A549 (cell line): ENCODE data around the gene HK1. TPM values are rescaled to one million over a fixed set of nuclear protein-coding genes. Genes with fewer than 3 reads are reported as not detected.

Experiments used
- ATAC-seq, 2 experiments: fragments of 200-7000 bp in 1 of 2; fragments of >200 bp in 1 of 2; cut with Nextera tagmentation in 1 of 2; cut with Tn5 transposase in 1 of 2; 3 replicates each; pipeline versions ENCODE4 v1.8.0 to v1.9.1; 2018 to 2020; ENCODE audit warnings: mild to moderate bottlenecking in 1 of 2, moderate library complexity in 1 of 2
- CTCF ChIA-PET: fragments of 300-600 bp; sonication (Branson Sonifier 250); formaldehyde crosslinking; extraction: SDS; loops from one replicate; lab custom pipeline; 2021; ENCODE audit warnings: antibody characterized with exemption, inconsistent platforms; lab: Yijun Ruan, JAX
- POLR2A ChIA-PET: fragments of 350-600 bp; formaldehyde crosslinking; extraction: SDS; loops from one replicate; lab custom pipeline; 2021; ENCODE audit warnings: antibody characterized with exemption, inconsistent platforms; lab: Yijun Ruan, JAX
- DNase-seq, 2 experiments: peaks; one replicate each; pipeline versions ENCODE4 v3.0.0 to v3.0.0-alpha.2; 2011 to 2016; ENCODE audit warnings: low read depth in 1 of 2, low spot score in 1 of 2
- FAIRE-seq: peaks from 2 replicates; lab custom pipeline; 2011; peaks lifted over from hg19 to GRCh38; lab: Jason Lieb, UNC
- H3K27ac ChIP-seq, 2 experiments: fragments of >200 bp; sonication (Bioruptor Twin); formaldehyde crosslinking; 3 replicates each; pipeline ENCODE4 v1.5.1; 2016 to 2017
- H3K4me1 ChIP-seq: fragments of >200 bp; sonication (Bioruptor Twin); formaldehyde crosslinking; 3 replicates; pipeline ENCODE4 v1.6.1; 2016
- H3K4me2 ChIP-seq: fragments of >200 bp; sonication (Bioruptor Twin); formaldehyde crosslinking; 3 replicates; pipeline ENCODE4 v1.6.1; 2016
- H3K4me3 ChIP-seq: fragments of >200 bp; sonication (Bioruptor Twin); formaldehyde crosslinking; 3 replicates; pipeline ENCODE4 v1.5.1; 2016
- H3K9me3 ChIP-seq: fragments of >200 bp; sonication (Bioruptor Twin); formaldehyde crosslinking; 3 replicates; pipeline ENCODE4 v1.6.1; 2016
- BCL3 ChIP-seq: fragments of >200 bp; sonication (Bioruptor Twin); formaldehyde crosslinking; IDR thresholded peaks from 3 replicates; pipeline ENCODE4 v1.6.1; 2016
- CHD2 ChIP-seq: fragments of 150-350 bp; IDR thresholded peaks from 2 replicates; pipeline ENCODE4 v1.6.1; 2014; ENCODE audit warnings: low read length; ENCODE audit not compliant: partially characterized antibody
- CTCF ChIP-seq: fragments of >200 bp; sonication (Bioruptor Twin); formaldehyde crosslinking; IDR thresholded peaks from 3 replicates; pipeline ENCODE4 v1.5.1; 2016
- E2F6 ChIP-seq: IDR thresholded peaks from 2 replicates; pipeline ENCODE4 v1.6.1; 2012; ENCODE audit warnings: low read depth, borderline replicate concordance
- EP300 ChIP-seq, 2 experiments: fragments of >200 bp; sonication (Bioruptor Twin); formaldehyde crosslinking; IDR thresholded peaks; 2 replicates in 1 of 2; 3 replicates in 1 of 2; pipeline ENCODE4 v1.6.1; 2016 to 2017
- FOSL2 ChIP-seq, 2 experiments: fragments of 450-650 bp in 1 of 2; fragments of >200 bp in 1 of 2; sonication (Bioruptor Twin) in 1 of 2; formaldehyde crosslinking; IDR thresholded peaks; 2 replicates each; pipeline versions ENCODE4 v1.5.0 to v1.6.1; 2016 to 2020; ENCODE audit warnings: mild to moderate bottlenecking in 1 of 2, moderate library complexity in 1 of 2
- HES2 ChIP-seq: fragments of >200 bp; sonication (Bioruptor Twin); formaldehyde crosslinking; IDR thresholded peaks from 2 replicates; pipeline ENCODE4 v1.6.1; 2016
- JUN ChIP-seq, 2 experiments: fragments of >200 bp; sonication (Bioruptor Twin); formaldehyde crosslinking; IDR thresholded peaks; 2 replicates in 1 of 2; 3 replicates in 1 of 2; pipeline ENCODE4 v1.6.1; 2016 to 2017
- KDM5A ChIP-seq: fragments of 200-600 bp; sonication (generic); IDR thresholded peaks from 2 replicates; pipeline ENCODE4 v1.6.1; 2016; ENCODE audit warnings: antibody characterized with exemption, mild to moderate bottlenecking
- MAFK ChIP-seq: fragments of 450-650 bp; IDR thresholded peaks from 2 replicates; pipeline ENCODE4 v1.6.1; 2014; ENCODE audit not compliant: partially characterized antibody
- MAZ ChIP-seq: fragments of 150-350 bp; IDR thresholded peaks from 2 replicates; pipeline ENCODE4 v1.6.1; 2014; ENCODE audit warnings: antibody characterized with exemption, low read depth, low read length, borderline replicate concordance
- MYC ChIP-seq: IDR thresholded peaks from 2 replicates; pipeline ENCODE4 v1.6.1; 2012; ENCODE audit warnings: mild to moderate bottlenecking, inconsistent platforms, low read length, improper control_type of control experiment, borderline replicate concordance
- PBX3 ChIP-seq: IDR thresholded peaks from 2 replicates; pipeline ENCODE4 v1.6.1; 2012
- POLR2A ChIP-seq: IDR thresholded peaks from 2 replicates; pipeline ENCODE4 v1.6.1; 2012; ENCODE audit warnings: mild to moderate bottlenecking, low read length
- RFX5 ChIP-seq: fragments of 450-650 bp; IDR thresholded peaks from 2 replicates; pipeline ENCODE4 v1.7.1; 2014; ENCODE audit warnings: antibody characterized with exemption, mild to moderate bottlenecking, moderate library complexity
- SMC3 ChIP-seq: fragments of >200 bp; sonication (Bioruptor Twin); formaldehyde crosslinking; IDR thresholded peaks from 3 replicates; pipeline ENCODE4 v1.6.1; 2018; ENCODE audit warnings: inconsistent platforms
- ZC3H11A ChIP-seq: fragments of 450-650 bp; IDR thresholded peaks from 2 replicates; pipeline ENCODE4 v1.6.1; 2014; ENCODE audit warnings: antibody characterized with exemption, mild to moderate bottlenecking
- WGBS: methylation state at CpG from one replicate; pipeline ENCODE4 v1.1.6; 2017; ENCODE audit errors: missing lambda C conversion rate; 5-methylcytosine and 5-hydroxymethylcytosine counted together
- polyA plus RNA-seq, 4 experiments: library from polyadenylated mRNA; depleted of rRNA in 3 of 4; stranded (reverse); fragments of >200 nt; fragmentation: RNase III in 1 of 4; extraction: RNeasy Plus Mini Kit Qiagen cat#74134 plus additional on column Dnase treatment in 1 of 4; gene quantifications; 2 replicates in 3 of 4; 3 replicates in 1 of 4; pipeline ENCODE4 v1.2.3, GENCODE V29; 2011 to 2017

Gene HK1
- polyA plus RNA-seq, 2 of the 4 experiments (the other 2 are of a cell fraction) = 17.3 to 58.9 TPM

GRCh38 chr10:69374931-69375306, 96.6 kb downstream of the HK1 start (continued):
- TF ChIP-seq PBX3 = no peak

- POLR2A ChIA-PET = no interaction called here
- Histone ChIP-seq H3K4me2 (no peak overlapping the region), H3K4me1 (0 out of 3 replicates have a peak, but pooled peaks cover 3% of the 10 kb centered on the region), H3K9me3 (no peaks in the 10 kb centered on the region), H3K4me3 (no peak overlapping the region), H3K27ac (peak overlapping the region in 1 of 2 experiments; percentile 29; a peak in 1 of 6 replicates)
- no peak for DNase-seq
- TF ChIP-seq PBX3 (no peak), POLR2A (no peak), BCL3 (no peak), CTCF (no peak), ZC3H11A (no peak), MYC (no peak), MAFK (no peak), FOSL2 (IDR thresholded peaks at IDR 0.05) (no peak), FOSL2 (CRISPR knock-in tag; IDR thresholded peaks at IDR 0.05) (no peak), HES2 (no peak), RFX5 (no peak), KDM5A (no peak), JUN (IDR thresholded peaks at IDR 0.05) (no peak), MAZ (no peak)
- CTCF ChIA-PET = interaction anchor here (1.0 to 2.2 kb wide), 3 partner anchors 13 to 17 kb away, joined by 3 to 7 read pairs (median 5); no protein-coding TSS in a partner anchor
- peak; percentile 64 to 77; a peak in 4 of 6 replicates for ATAC-seq
- WGBS = 88% methylated on average over 19 of the region's 19 CpGs
- no peak for FAIRE-seq
These were observed 97.2 kb downstream of the HK1 start for GRCh38 chr10:69375307-69376151.

- POLR2A ChIA-PET = no interaction called here
- Histone ChIP-seq H3K9me3 (no peaks in the 10 kb centered on the region), H3K4me1 (0 out of 3 replicates have a peak, but pooled peaks cover 3% of the 10 kb centered on the region), H3K4me2 (no peak overlapping the region), H3K4me3 (no peak overlapping the region), H3K27ac (no peak overlapping the region)
- no peak for FAIRE-seq
- CTCF ChIA-PET = interaction anchor here (1.0 to 2.2 kb wide), 2 partner anchors 13 to 16 kb away, joined by 3 to 5 read pairs; no protein-coding TSS in a partner anchor
- ATAC-seq = no peak
- WGBS = 92% methylated on average over 11 of the region's 11 CpGs
- no peak for DNase-seq
- no peak for TF ChIP-seq E2F6
- no peak for TF ChIP-seq SMC3
- TF ChIP-seq HES2 = no peak
- TF ChIP-seq CHD2 = no peak
- TF ChIP-seq EP300 (IDR thresholded peaks at IDR 0.05) = no peak
These were observed 98.4 kb downstream of the HK1 start for GRCh38 chr10:69376662-69377061.
